ENCODE measurements around the gene EXOC4. TPM values are rescaled to one million over a fixed set of nuclear protein-coding genes. Genes with fewer than 3 reads are reported as not detected.

EXOC4 gene
- total and polyA plus RNA-seq, 7 donors, result 16.4 to 76.7 (median 50.7) TPM

DNA sequence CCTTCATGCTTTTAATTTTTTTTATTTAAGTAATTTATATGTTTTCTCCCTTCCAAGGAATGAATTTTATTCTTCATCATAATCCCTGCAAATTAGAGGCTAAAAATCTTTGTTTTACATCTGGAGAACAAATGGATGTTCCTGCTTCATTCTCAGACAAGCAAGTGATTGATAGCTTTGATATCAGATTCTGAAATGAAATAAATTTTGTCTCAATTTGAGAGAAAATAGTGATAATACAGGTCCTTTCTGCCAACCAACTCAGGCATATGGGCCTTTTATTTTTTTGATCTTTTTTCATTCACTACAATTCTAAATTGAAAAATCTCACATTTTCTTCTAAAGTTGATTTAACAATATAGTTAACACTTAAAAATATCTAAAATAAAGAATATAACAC is 427.1 kb downstream of the EXOC4 start:
- TF ChIP-seq POLR2A (IDR thresholded peaks at IDR 0.05), result no peak
- no peak for TF ChIP-seq EP300 (IDR thresholded peaks at IDR 0.05)
- no peak for TF ChIP-seq POLR2AphosphoS5 (IDR thresholded peaks at IDR 0.05)
- TF ChIP-seq, protein P1, sequence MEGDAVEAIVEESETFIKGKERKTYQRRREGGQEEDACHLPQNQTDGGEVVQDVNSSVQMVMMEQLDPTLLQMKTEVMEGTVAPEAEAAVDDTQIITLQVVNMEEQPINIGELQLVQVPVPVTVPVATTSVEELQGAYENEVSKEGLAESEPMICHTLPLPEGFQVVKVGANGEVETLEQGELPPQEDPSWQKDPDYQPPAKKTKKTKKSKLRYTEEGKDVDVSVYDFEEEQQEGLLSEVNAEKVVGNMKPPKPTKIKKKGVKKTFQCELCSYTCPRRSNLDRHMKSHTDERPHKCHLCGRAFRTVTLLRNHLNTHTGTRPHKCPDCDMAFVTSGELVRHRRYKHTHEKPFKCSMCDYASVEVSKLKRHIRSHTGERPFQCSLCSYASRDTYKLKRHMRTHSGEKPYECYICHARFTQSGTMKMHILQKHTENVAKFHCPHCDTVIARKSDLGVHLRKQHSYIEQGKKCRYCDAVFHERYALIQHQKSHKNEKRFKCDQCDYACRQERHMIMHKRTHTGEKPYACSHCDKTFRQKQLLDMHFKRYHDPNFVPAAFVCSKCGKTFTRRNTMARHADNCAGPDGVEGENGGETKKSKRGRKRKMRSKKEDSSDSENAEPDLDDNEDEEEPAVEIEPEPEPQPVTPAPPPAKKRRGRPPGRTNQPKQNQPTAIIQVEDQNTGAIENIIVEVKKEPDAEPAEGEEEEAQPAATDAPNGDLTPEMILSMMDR (IDR thresholded peaks at IDR 0.05), result no peak

DNA sequence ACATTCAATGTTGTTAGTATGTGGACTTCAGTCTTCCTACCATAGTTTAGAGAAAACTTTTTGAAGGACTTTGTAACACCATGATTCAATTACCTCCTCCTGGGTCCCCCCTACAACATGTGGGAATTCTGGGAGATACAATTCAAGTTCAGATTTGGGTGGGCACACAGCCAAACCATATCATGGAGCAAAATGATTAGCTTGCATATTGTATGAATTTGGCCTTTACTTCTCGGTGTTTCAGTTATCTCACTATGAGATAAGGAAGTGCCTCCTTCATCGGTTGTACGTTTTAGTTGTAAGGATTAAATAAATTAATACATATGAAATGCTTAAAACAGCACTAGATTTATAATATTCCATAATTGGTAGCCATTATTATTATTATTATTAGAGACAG is 428.7 kb downstream of the EXOC4 start:
- Histone ChIP-seq H3K4me3 (no peak overlapping the region), H3K36me3 (no peaks in the 10 kb centered on the region), H3K27ac (no peak overlapping the region), H3K27me3 (no peaks in the 10 kb centered on the region), H3K4me1 (no peaks in the 10 kb centered on the region), H3K9me3 (no peaks in the 10 kb centered on the region)
- DNase-seq, result no peak
- intact Hi-C loops (cut with DNase I), result no loop called here
- WGBS, 2 donors, result 95 to 98% methylated on average over 3 of the region's 3 CpGs
- TF ChIP-seq, protein P1 (IDR thresholded peaks at IDR 0.05), result no peak
- TF ChIP-seq POLR2AphosphoS5 (IDR thresholded peaks at IDR 0.05), result no peak
- TF ChIP-seq POLR2A (IDR thresholded peaks at IDR 0.05), result no peak
- no peak for TF ChIP-seq EP300 (IDR thresholded peaks at IDR 0.05)

More for the DNA sequence above, 427.1 kb downstream of the EXOC4 start:
- Histone ChIP-seq H3K4me3 (no peak overlapping the region), H3K4me1 (no peaks in the 10 kb centered on the region), H3K36me3 (no peaks in the 10 kb centered on the region), H3K9me3 (no peaks in the 10 kb centered on the region), H3K27me3 (no peaks in the 10 kb centered on the region), H3K27ac (no peak overlapping the region)
- no peak for DNase-seq
- intact Hi-C loops (cut with DNase I), result no loop called here

DNA sequence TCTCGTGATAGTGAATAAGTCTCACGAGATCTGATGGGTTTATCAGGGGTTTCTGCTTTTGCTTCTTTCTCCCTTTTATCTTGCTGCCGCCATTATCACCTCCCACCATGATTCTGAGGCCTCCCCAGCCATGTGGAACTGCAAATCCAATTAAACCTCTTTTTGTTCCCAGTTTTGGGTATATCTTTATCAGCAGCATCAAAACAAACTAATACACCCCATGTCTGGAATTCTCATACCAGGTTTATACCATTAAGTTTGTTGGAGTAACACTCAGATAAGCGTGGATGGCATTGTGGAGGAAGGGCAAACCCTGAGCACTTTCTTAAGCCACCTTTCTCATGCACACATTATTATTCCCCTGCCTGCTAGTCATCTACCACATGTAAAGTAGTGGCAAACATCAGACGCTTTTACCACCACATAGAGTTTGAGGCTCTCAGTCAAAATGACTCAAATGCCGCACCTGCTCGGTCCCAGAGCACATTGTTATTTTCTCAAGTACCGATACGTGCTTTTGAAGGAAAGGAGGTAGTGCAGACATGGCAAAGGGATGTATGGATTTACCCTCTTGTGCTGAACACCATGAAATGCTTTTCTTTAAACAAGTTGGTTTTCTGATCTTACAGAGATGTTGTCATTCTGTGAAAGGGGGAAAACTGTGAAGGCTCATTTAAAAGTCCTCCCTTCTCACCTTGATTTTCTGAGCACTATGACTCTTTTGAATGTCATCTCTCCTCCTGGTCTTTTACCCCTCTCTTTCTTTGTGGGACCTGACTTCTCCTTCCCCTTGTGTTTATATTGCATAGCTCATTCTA is 429.7 kb downstream of the EXOC4 start:
- intact Hi-C loops (cut with DNase I), result no loop called here
- H3K27me3 ChIP-seq, result no peaks in the 10 kb centered on the region
- H3K4me1 ChIP-seq, result no peaks in the 10 kb centered on the region
- TF ChIP-seq POLR2AphosphoS5 (IDR thresholded peaks at IDR 0.05) (no peak), EP300 (IDR thresholded peaks at IDR 0.05) (no peak), POLR2A (IDR thresholded peaks at IDR 0.05) (no peak)
- TF ChIP-seq, protein P1 (IDR thresholded peaks at IDR 0.05), result no peak
- H3K27ac ChIP-seq, result no peak overlapping the region
- H3K36me3 ChIP-seq, result no peaks in the 10 kb centered on the region
- no peaks in the 10 kb centered on the region for H3K9me3 ChIP-seq
- no peak for DNase-seq
- no peak overlapping the region for H3K4me3 ChIP-seq
- WGBS, 2 donors, result 68 to 72% methylated on average over 9 of the region's 9 CpGs

- WGBS, 2 donors, result 39 to 75% methylated on average over 2 of the region's 2 CpGs
Observed at GRCh38 chr7:133683182-133683454, 430.2 kb downstream of the EXOC4 start.

More at GRCh38 chr7:133683182-133683454, 430.2 kb downstream of the EXOC4 start:
- Histone ChIP-seq H3K36me3 (no peaks in the 10 kb centered on the region), H3K4me1 (no peaks in the 10 kb centered on the region), H3K4me3 (no peak overlapping the region), H3K27me3 (no peaks in the 10 kb centered on the region), H3K27ac (no peak overlapping the region), H3K9me3 (no peaks in the 10 kb centered on the region)
- TF ChIP-seq, protein P1 (IDR thresholded peaks at IDR 0.05), result no peak
- TF ChIP-seq POLR2A (IDR thresholded peaks at IDR 0.05) (no peak), POLR2AphosphoS5 (IDR thresholded peaks at IDR 0.05) (no peak), EP300 (IDR thresholded peaks at IDR 0.05) (no peak)
- intact Hi-C loops (cut with DNase I), result no loop called here
- no peak for DNase-seq

Data from sigmoid colon (tissue), 7 donors.